GM12865 (cell line): ENCODE data around the gene ZMAT2.

ENCODE experiments used
- DNase-seq: peaks from one replicate; pipeline ENCODE4 v3.0.0; 2010; ENCODE audit warnings: low read depth
- H3K4me3 ChIP-seq: 2 replicates; pipeline ENCODE4 v1.5.1; 2011; ENCODE audit warnings: mild to moderate bottlenecking, low read depth, low read length, control low read depth
- CTCF ChIP-seq: IDR thresholded peaks from 2 replicates; pipeline ENCODE4 v1.5.1; 2011; ENCODE audit warnings: low read length, control low read depth, low read depth, inconsistent platforms; ENCODE audit not compliant: insufficient read depth; ENCODE audit errors: missing control alignments

ZMAT2 gene

GRCh38 chr5:140672455-140673186, 27.6 kb upstream of the ZMAT2 start:
- DNase-seq, result no peak
- no peak for TF ChIP-seq CTCF
- H3K4me3 ChIP-seq, result no peak overlapping the region

- no peak within 1 kb of the TSS for H3K4me3 ChIP-seq
- TF ChIP-seq CTCF, result no peak
These were observed 26.9 kb upstream of the ZMAT2 start, which contains the start of gene DND1 for GRCh38 chr5:140673187-140673976. DND1 (minus strand) TSS chr5:140673576; CDS start chr5:140673542, 34 bp downstream.

GRCh38 chr5:140674211-140674610, 26.0 kb upstream of the ZMAT2 start:
- DNase-seq, result no peak
- no peak for TF ChIP-seq CTCF
- no peak overlapping the region for H3K4me3 ChIP-seq

More at GRCh38 chr5:140673187-140673976, 26.9 kb upstream of the ZMAT2 start, which contains the start of gene DND1:
- no peak for DNase-seq

- no peak for DNase-seq
- H3K4me3 ChIP-seq, result no peak overlapping the region
- TF ChIP-seq CTCF, result no peak
These were observed 25.6 kb upstream of the ZMAT2 start for GRCh38 chr5:140674629-140675028.

- no peak overlapping the region for H3K4me3 ChIP-seq
- peak; percentile 32 for DNase-seq
- TF ChIP-seq CTCF, result no peak
These were observed 22.3 kb upstream of the ZMAT2 start for GRCh38 chr5:140677947-140678346.

GRCh38 chr5:140678993-140679392, 21.3 kb upstream of the ZMAT2 start:
- H3K4me3 ChIP-seq, result no peak overlapping the region
- TF ChIP-seq CTCF, result no peak
- no peak for DNase-seq
